K562 (cell line): ENCODE results near the gene ZNF513. TPM values are rescaled to one million over a fixed set of nuclear protein-coding genes. Genes with fewer than 3 reads are reported as not detected.
A peak's percentile ranks its signal among the peaks of the same experiment; 100 is the strongest.

Source experiments
- ARID1B ChIP-seq: fragments of 450-650 bp; IDR thresholded peaks from 2 replicates; pipeline ENCODE4 v1.6.1; 2016; ENCODE audit warnings: antibody characterized with exemption, mild to moderate bottlenecking, inconsistent platforms
- E2F3 ChIP-seq: fragments of 250-450 bp; sonication (Bioruptor Pico); IDR thresholded peaks from 2 replicates; pipeline ENCODE4 v1.4.0; 2020; ENCODE audit warnings: mild to moderate bottlenecking
- E4F1 ChIP-seq: fragments of 250-450 bp; sonication (Bioruptor Pico); IDR thresholded peaks from 2 replicates; pipeline ENCODE4 v1.5.0; 2021; ENCODE audit warnings: mild to moderate bottlenecking, borderline replicate concordance
- GATAD2B ChIP-seq: fragments of 450-650 bp; IDR thresholded peaks from 2 replicates; pipeline ENCODE4 v1.6.1; 2017; ENCODE audit warnings: mild to moderate bottlenecking, borderline replicate concordance
- GTF2E2 ChIP-seq: fragments of 200-800 bp; sonication (Bioruptor generic); IDR thresholded peaks from 2 replicates; pipeline ENCODE4 v1.6.1; 2016; ENCODE audit warnings: missing genetic modification characterization, missing compliant biosample characterization
- KLF10 ChIP-seq: fragments of 250-450 bp; sonication (Bioruptor Pico); IDR thresholded peaks from 2 replicates; pipeline ENCODE4 v1.6.1; 2021; ENCODE audit warnings: matching md5 sums
- MLLT1 ChIP-seq, 2 experiments: fragments of 450-650 bp; IDR thresholded peaks; 2 replicates each; pipeline ENCODE4 v1.6.1; 2016
- PML ChIP-seq: IDR thresholded peaks from 2 replicates; pipeline ENCODE4 v1.6.1; 2012; ENCODE audit warnings: low read length, inconsistent platforms
- TAL1 ChIP-seq: fragments of 450-650 bp; IDR thresholded peaks from 2 replicates; pipeline ENCODE4 v1.6.1; 2016; ENCODE audit warnings: mild to moderate bottlenecking
- TRIM24 ChIP-seq, 2 experiments: fragments of 450-650 bp; IDR thresholded peaks; 2 replicates each; pipeline ENCODE4 v1.6.1; 2016
- TSHZ1 ChIP-seq: fragments of 250-450 bp; sonication (Bioruptor Pico); IDR thresholded peaks from 2 replicates; pipeline ENCODE4 v1.4.0; 2020; ENCODE audit warnings: mild to moderate bottlenecking, moderate library complexity
- YBX1 ChIP-seq: fragments of 450-650 bp; IDR thresholded peaks from 2 replicates; pipeline ENCODE4 v1.7.1; 2016; ENCODE audit warnings: mild to moderate bottlenecking
- ZNF197 ChIP-seq: fragments of 200-800 bp; sonication (Bioruptor generic); IDR thresholded peaks from 2 replicates; pipeline ENCODE4 v1.6.1; 2016; ENCODE audit warnings: low read depth, missing genetic modification characterization, missing compliant biosample characterization
- ZNF592 ChIP-seq: fragments of 450-650 bp; IDR thresholded peaks from 2 replicates; pipeline ENCODE4 v1.6.1; 2017; ENCODE audit warnings: antibody characterized with exemption, mild to moderate bottlenecking
- polyA plus RNA-seq, 8 experiments: library from polyadenylated mRNA; depleted of rRNA in 4 of 8; stranded (reverse) in 5 of 8; unstranded in 3 of 8; fragments of >200 nt; fragmentation: Nextera tagmentation in 2 of 8; fragmentation: Illumina TruSeq in 1 of 8; extraction: Ambion mirVana in 2 of 8; extraction: Trizol in 1 of 8; gene quantifications; 2 replicates each; pipeline versions ENCODE4 v1.2.1 to v1.2.3, GENCODE V29; 2011 to 2014; ENCODE audit warnings: inconsistent platforms in 1 of 8, missing spikeins in 1 of 8
- total RNA-seq, 7 experiments: library from RNA; depleted of rRNA in 6 of 7; stranded (reverse); fragments of >200 nt in 6 of 7; fragmentation: Illumina TruSeq in 2 of 7; extraction: Trizol in 2 of 7; gene quantifications; 2 replicates each; pipeline versions ENCODE4 v1.2.1 to v1.2.3, GENCODE V29; 2011 to 2021; ENCODE audit warnings: low replicate concordance in 1 of 7

Gene ZNF513
- total and polyA plus RNA-seq, 9 of the 15 experiments (the other 6 are each of a cell fraction or from before 2014, with no cell fraction given), result 0.04 to 13.6 (median 4.4) TPM

GRCh38 chr2:27353762-27354596, 26.6 kb downstream of the ZNF513 start (continued):
- TF ChIP-seq GTF2E2 (tag), result no peak
- no peak for TF ChIP-seq YBX1
- TF ChIP-seq ZNF197 (CRISPR knock-in tag), result no peak
- TF ChIP-seq TRIM24 (IDR thresholded peaks at IDR 0.05), result peak in 1 of 2 experiments; percentile 40; a peak in 1 of 4 replicates
- peak in 1 of 2 experiments; percentile 58; a peak in 1 of 4 replicates for TF ChIP-seq MLLT1 (IDR thresholded peaks at IDR 0.05)
- TF ChIP-seq KLF10 (CRISPR knock-in tag), result no peak
- TF ChIP-seq ZNF592, result peak; percentile 72; the same call in 1 of the 2 replicates
- TF ChIP-seq E2F3 (CRISPR knock-in tag), result no peak
- no peak for TF ChIP-seq E4F1 (CRISPR knock-in tag)
- TF ChIP-seq TSHZ1 (CRISPR knock-in tag), result no peak
- TF ChIP-seq PML, result no peak
- no peak for TF ChIP-seq GATAD2B
- peak; percentile 74 for TF ChIP-seq ARID1B
- TF ChIP-seq TAL1, result no peak
